ENCODE data around the gene KIAA0319L.

Gene KIAA0319L

DNA sequence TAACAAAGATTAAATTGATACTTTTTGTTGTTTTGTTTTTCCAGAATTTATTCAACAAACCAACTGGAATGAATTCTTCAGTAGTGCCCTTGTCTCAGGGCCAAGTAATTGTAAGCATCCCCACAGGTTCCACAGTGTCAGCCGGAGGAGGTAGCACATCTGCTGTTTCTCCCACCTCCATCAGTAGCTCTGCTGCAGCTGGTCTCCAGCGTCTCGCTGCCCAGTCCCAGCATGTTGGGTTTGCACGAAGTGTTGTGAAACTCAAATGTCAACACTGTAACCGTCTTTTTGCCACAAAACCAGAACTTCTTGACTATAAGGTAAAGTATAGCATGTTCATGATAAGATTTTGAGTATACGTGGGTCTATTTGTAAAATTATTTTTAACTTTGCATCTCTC, 170.2 kb downstream of the KIAA0319L start:
- TF ChIP-seq POLR2A (IDR thresholded peaks at IDR 0.05; ENCODE audit: low read length) (no peak), GATA1 (IDR thresholded peaks at IDR 0.05; ENCODE audit: low read depth, low read length) (no peak)
- DNase-seq = no peak

GRCh38 chr1:35386290-35386689, 170.9 kb downstream of the KIAA0319L start:
- TF ChIP-seq GATA1 (IDR thresholded peaks at IDR 0.05; ENCODE audit: low read depth, low read length) (no peak), POLR2A (IDR thresholded peaks at IDR 0.05; ENCODE audit: low read length) (no peak)
- no peak for DNase-seq

Measured in erythroblast (primary cell).